ENCODE measurements around the gene VGLL2. TPM values are rescaled to one million over a fixed set of nuclear protein-coding genes. Genes with fewer than 3 reads are reported as not detected.

The VGLL2 gene
- total RNA-seq, 1 experiment from 2014 or later: 0.75 TPM

Other genes with a start within 250 kb of the VGLL2 start
- gene ROS1, start 160.4 kb downstream of the VGLL2 start, total RNA-seq (2014; rRNA removed): 49.3 and 53.4 TPM in 2 replicates
- 38.6 and 39.3 TPM in 2 replicates for gene DCBLD1, start 217.1 kb downstream of the VGLL2 start, total RNA-seq (2014; rRNA removed)